NCI-H2171 (cell line): ENCODE results near the gene SEMA3D.

Experiments
- DNase-seq: peaks from one replicate; lab custom pipeline; 2025; lab: John Stamatoyannopoulos, UW

The SEMA3D gene

GRCh38 chr7:85184599-85185423 is 2.0 kb downstream of the SEMA3D start:
- no peak for DNase-seq

GRCh38 chr7:85183296-85183695 is 3.6 kb downstream of the SEMA3D start:
- no peak for DNase-seq

GRCh38 chr7:85178531-85179298 is 8.1 kb downstream of the SEMA3D start:
- DNase-seq, result no peak

- no peak for DNase-seq
These were observed 9.5 kb downstream of the SEMA3D start for GRCh38 chr7:85177316-85177715.

- DNase-seq, result no peak
These were observed 10.7 kb downstream of the SEMA3D start for GRCh38 chr7:85176197-85176596.

- no peak for DNase-seq
These were observed 11.6 kb downstream of the SEMA3D start for GRCh38 chr7:85175217-85175616.

- no peak for DNase-seq
These were observed 14.3 kb downstream of the SEMA3D start for GRCh38 chr7:85172530-85172941.

- no peak for DNase-seq
These were observed 19.2 kb downstream of the SEMA3D start for GRCh38 chr7:85167636-85168035.

GRCh38 chr7:85165263-85165662 is 21.6 kb downstream of the SEMA3D start:
- DNase-seq, result no peak

GRCh38 chr7:85164376-85164775 is 22.5 kb downstream of the SEMA3D start:
- no peak for DNase-seq

GRCh38 chr7:85162721-85163120 is 24.1 kb downstream of the SEMA3D start:
- no peak for DNase-seq

- DNase-seq, result no peak
These were observed 26.6 kb downstream of the SEMA3D start for GRCh38 chr7:85160223-85160622.

GRCh38 chr7:85159003-85159402 is 27.9 kb downstream of the SEMA3D start:
- no peak for DNase-seq

- no peak for DNase-seq
These were observed 30.1 kb downstream of the SEMA3D start for GRCh38 chr7:85156661-85157208.

GRCh38 chr7:85154282-85154937 is 32.4 kb downstream of the SEMA3D start:
- DNase-seq, result no peak

- DNase-seq, result no peak
These were observed 33.1 kb downstream of the SEMA3D start for GRCh38 chr7:85153715-85154114.

- DNase-seq, result no peak
These were observed 36.2 kb downstream of the SEMA3D start for GRCh38 chr7:85150624-85151023.

- no peak for DNase-seq
These were observed 42.1 kb downstream of the SEMA3D start for GRCh38 chr7:85144771-85145170.

GRCh38 chr7:85135977-85136376 is 50.9 kb downstream of the SEMA3D start:
- DNase-seq, result no peak

- DNase-seq, result no peak
These were observed 53.3 kb downstream of the SEMA3D start for GRCh38 chr7:85133560-85133959.

- DNase-seq, result no peak
These were observed 53.9 kb downstream of the SEMA3D start for GRCh38 chr7:85133006-85133405.

- DNase-seq, result no peak
These were observed 56.2 kb downstream of the SEMA3D start for GRCh38 chr7:85130702-85131101.
